Loucy (cell line): ENCODE measurements around the gene CHCHD6.

Experiments
- CTCF ChIP-seq: fragments of 200-600 bp; sonication (generic); conservative IDR thresholded peaks from 2 replicates; pipeline ENCODE4 v1.5.1; 2014; ENCODE audit warnings: mild to moderate bottlenecking, antibody characterized with exemption, low read length
- EZH2phosphoT487 ChIP-seq: fragments of 200-600 bp; IDR thresholded peaks from 2 replicates; pipeline ENCODE4 v1.6.1; 2018; ENCODE audit warnings: antibody characterized with exemption, mild to moderate bottlenecking, moderate library complexity, borderline replicate concordance

- TF ChIP-seq CTCF (no peak), EZH2phosphoT487 (no peak)
Observed at GRCh38 chr3:126956361-126956760, 252.3 kb downstream of the CHCHD6 start.
